K562 (cell line): ENCODE data around the gene APOBEC3A. TPM values are rescaled to one million over a fixed set of nuclear protein-coding genes. Genes with fewer than 3 reads are reported as not detected.

Experiments used
- DPF2 ChIP-seq: fragments of 450-650 bp; IDR thresholded peaks from 2 replicates; pipeline ENCODE4 v1.6.1; 2016
- EP300 ChIP-seq: IDR thresholded peaks from 2 replicates; pipeline ENCODE4 v1.6.1; 2012; ENCODE audit warnings: low read length, improper control_type of control experiment
- HDAC1 ChIP-seq, 2 experiments: fragments of 450-650 bp; IDR thresholded peaks; 2 replicates each; pipeline ENCODE4 v1.6.1; 2016 to 2017; ENCODE audit warnings: inconsistent platforms in 1 of 2, mild to moderate bottlenecking in 1 of 2, moderate library complexity in 1 of 2
- HNRNPK ChIP-seq: fragments of 200-400 bp; formaldehyde crosslinking; IDR thresholded peaks from one replicate; pipeline ENCODE4 v1.6.1; 2018; ENCODE audit warnings: mild to moderate bottlenecking, low read depth, low read length; ENCODE audit not compliant: poor library complexity, severe bottlenecking
- HNRNPL ChIP-seq: fragments of 200-400 bp; formaldehyde crosslinking; IDR thresholded peaks from 2 replicates; pipeline ENCODE4 v1.6.1; 2017; ENCODE audit warnings: low read depth, mild to moderate bottlenecking, low read length
- LEF1 ChIP-seq: fragments of 450-650 bp; IDR thresholded peaks from 2 replicates; pipeline ENCODE4 v1.6.1; 2016; ENCODE audit warnings: mild to moderate bottlenecking
- MCM3 ChIP-seq: fragments of 450-650 bp; IDR thresholded peaks from 2 replicates; pipeline ENCODE4 v1.6.1; 2016
- NFE2 ChIP-seq: IDR thresholded peaks from 2 replicates; pipeline ENCODE4 v1.6.1; 2014; ENCODE audit warnings: antibody characterized with exemption, low read depth
- POLR2AphosphoS2 ChIP-seq: IDR thresholded peaks from 2 replicates; pipeline ENCODE4 v1.6.1; 2012; ENCODE audit warnings: low read length, improper control_type of control experiment
- POLR2G ChIP-seq: fragments of 200-400 bp; formaldehyde crosslinking; IDR thresholded peaks from 2 replicates; pipeline ENCODE4 v1.6.1; 2017; ENCODE audit warnings: low read depth, mild to moderate bottlenecking, antibody characterized with exemption, low read length, moderate library complexity
- SNRNP70 ChIP-seq: fragments of 200-400 bp; formaldehyde crosslinking; optimal IDR thresholded peaks from 2 replicates; pipeline ENCODE3; 2017; ENCODE audit warnings: low read depth, low read length
- STAT5A ChIP-seq: IDR thresholded peaks from 2 replicates; pipeline ENCODE4 v1.6.1; 2012; ENCODE audit warnings: low read length, inconsistent platforms, borderline replicate concordance
- ZFP30 ChIP-seq: fragments of 250-450 bp; sonication (Bioruptor Pico); IDR thresholded peaks from 2 replicates; pipeline ENCODE4 v1.8.0; 2022; ENCODE audit warnings: moderate library complexity, mild to moderate bottlenecking, inconsistent platforms, borderline replicate concordance
- ZNF23 ChIP-seq: fragments of 250-450 bp; sonication (Bioruptor Pico); IDR thresholded peaks from 2 replicates; pipeline ENCODE4 v1.4.0; 2020; ENCODE audit warnings: mild to moderate bottlenecking
- ZNF384 ChIP-seq: IDR thresholded peaks from 2 replicates; pipeline ENCODE4 v1.6.1; 2012; ENCODE audit warnings: low read depth, low read length, improper control_type of control experiment
- ZNF699 ChIP-seq: fragments of 250-450 bp; sonication (Bioruptor Pico); IDR thresholded peaks from 2 replicates; pipeline ENCODE4 v1.8.0; 2021; ENCODE audit warnings: mild to moderate bottlenecking, moderate library complexity; ENCODE audit not compliant: insufficient replicate concordance
- ZSCAN32 ChIP-seq: fragments of 450-650 bp; formaldehyde crosslinking; IDR thresholded peaks from 2 replicates; pipeline ENCODE4 v1.4.0; 2020; ENCODE audit warnings: mild to moderate bottlenecking, moderate library complexity
- polyA plus RNA-seq, 8 experiments: library from polyadenylated mRNA; depleted of rRNA in 4 of 8; stranded (reverse) in 5 of 8; unstranded in 3 of 8; fragments of >200 nt; fragmentation: Nextera tagmentation in 2 of 8; fragmentation: Illumina TruSeq in 1 of 8; extraction: Ambion mirVana in 2 of 8; extraction: Trizol in 1 of 8; gene quantifications; 2 replicates each; pipeline versions ENCODE4 v1.2.1 to v1.2.3, GENCODE V29; 2011 to 2014; ENCODE audit warnings: inconsistent platforms in 1 of 8, missing spikeins in 1 of 8
- total RNA-seq, 7 experiments: library from RNA; depleted of rRNA in 6 of 7; stranded (reverse); fragments of >200 nt in 6 of 7; fragmentation: Illumina TruSeq in 2 of 7; extraction: Trizol in 2 of 7; gene quantifications; 2 replicates each; pipeline versions ENCODE4 v1.2.1 to v1.2.3, GENCODE V29; 2011 to 2021; ENCODE audit warnings: low replicate concordance in 1 of 7
- TF ChIP-seq, protein P1 (sequence below), 2 experiments: fragments of 450-650 bp in 1 of 2; IDR thresholded peaks; 2 replicates each; pipeline ENCODE4 v1.6.1; 2011 to 2017; ENCODE audit warnings: low read depth in 2 of 2, antibody characterized with exemption in 1 of 2, borderline replicate concordance in 1 of 2, low read length in 1 of 2, mild to moderate bottlenecking in 1 of 2, mixed read lengths in 1 of 2; ENCODE audit not compliant: control insufficient read depth in 1 of 2
- TF ChIP-seq, protein P2 (sequence below): fragments of 250-450 bp; sonication (Bioruptor Pico); IDR thresholded peaks from 2 replicates; pipeline ENCODE4 v1.9.0; 2021; ENCODE audit warnings: mild to moderate bottlenecking, inconsistent platforms
- TF ChIP-seq, protein P3 (sequence below): sonication (generic); formaldehyde crosslinking; IDR thresholded peaks from 2 replicates; pipeline ENCODE4 v1.8.0; 2023; ENCODE audit warnings: mild to moderate bottlenecking, missing genetic modification reagents
- TF ChIP-seq, protein P4 (sequence below): fragments of 250-450 bp; sonication (Bioruptor Pico); IDR thresholded peaks from 2 replicates; pipeline ENCODE4 v1.6.1; 2021; ENCODE audit warnings: mild to moderate bottlenecking

The APOBEC3A gene
- total and polyA plus RNA-seq, 9 of the 15 experiments (the other 6 are each of a cell fraction or from before 2014, with no cell fraction given) = 0.04 TPM; not detected in 8

DNA sequence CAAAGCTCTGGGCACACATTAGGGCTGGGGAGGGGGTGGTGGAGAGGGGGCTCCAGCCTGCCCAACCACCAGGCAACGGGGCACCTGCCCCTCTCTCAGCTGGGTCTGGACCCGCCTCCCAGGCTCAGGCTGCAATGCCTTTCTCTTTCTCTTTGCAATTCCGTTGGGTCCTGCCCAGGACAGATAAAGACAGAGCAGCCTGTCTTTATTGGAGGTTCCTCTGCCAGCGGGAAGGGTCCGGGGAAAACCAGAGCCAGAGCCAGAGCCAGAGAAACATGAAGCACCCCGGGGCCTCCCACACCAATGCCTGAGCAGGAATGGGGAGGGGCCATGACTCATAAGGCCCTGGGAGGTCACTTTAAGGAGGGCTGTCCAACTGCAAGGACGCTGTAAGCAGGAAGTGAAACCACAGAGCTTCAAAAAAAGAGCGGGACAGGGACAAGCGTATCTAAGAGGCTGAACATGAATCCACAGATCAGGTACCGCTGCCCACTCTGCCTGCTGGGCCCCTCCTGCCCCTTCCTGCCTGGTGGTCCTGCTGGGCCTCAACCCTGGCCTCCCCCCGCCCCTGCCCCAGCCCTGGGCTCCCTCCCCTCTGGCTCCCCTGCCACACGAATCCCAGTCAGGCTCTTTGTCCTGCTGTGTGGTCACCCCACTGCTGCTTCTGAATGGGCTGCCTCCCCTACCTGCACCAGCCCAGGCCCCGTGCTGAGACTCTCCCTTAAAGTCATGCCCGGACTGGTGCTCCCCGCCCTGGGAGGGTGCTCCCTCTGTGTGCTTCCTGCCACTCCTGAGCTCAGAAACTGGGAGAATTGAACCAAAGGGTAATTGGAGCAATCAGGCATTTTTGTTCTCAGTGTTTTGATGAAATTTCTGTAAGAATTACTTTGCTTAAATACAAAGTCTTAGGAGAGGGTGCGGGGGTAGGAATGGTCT lies 24.9 kb downstream of the APOBEC3A start, which contains the start of gene APOBEC3B (continued):
- TF ChIP-seq, protein P1, sequence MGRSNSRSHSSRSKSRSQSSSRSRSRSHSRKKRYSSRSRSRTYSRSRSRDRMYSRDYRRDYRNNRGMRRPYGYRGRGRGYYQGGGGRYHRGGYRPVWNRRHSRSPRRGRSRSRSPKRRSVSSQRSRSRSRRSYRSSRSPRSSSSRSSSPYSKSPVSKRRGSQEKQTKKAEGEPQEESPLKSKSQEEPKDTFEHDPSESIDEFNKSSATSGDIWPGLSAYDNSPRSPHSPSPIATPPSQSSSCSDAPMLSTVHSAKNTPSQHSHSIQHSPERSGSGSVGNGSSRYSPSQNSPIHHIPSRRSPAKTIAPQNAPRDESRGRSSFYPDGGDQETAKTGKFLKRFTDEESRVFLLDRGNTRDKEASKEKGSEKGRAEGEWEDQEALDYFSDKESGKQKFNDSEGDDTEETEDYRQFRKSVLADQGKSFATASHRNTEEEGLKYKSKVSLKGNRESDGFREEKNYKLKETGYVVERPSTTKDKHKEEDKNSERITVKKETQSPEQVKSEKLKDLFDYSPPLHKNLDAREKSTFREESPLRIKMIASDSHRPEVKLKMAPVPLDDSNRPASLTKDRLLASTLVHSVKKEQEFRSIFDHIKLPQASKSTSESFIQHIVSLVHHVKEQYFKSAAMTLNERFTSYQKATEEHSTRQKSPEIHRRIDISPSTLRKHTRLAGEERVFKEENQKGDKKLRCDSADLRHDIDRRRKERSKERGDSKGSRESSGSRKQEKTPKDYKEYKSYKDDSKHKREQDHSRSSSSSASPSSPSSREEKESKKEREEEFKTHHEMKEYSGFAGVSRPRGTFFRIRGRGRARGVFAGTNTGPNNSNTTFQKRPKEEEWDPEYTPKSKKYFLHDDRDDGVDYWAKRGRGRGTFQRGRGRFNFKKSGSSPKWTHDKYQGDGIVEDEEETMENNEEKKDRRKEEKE (IDR thresholded peaks at IDR 0.05; ENCODE audit: borderline replicate concordance in 1 of 2, control insufficient read depth in 1 of 2, low read depth in 2 of 2, low read length in 1 of 2) = no peak
- TF ChIP-seq, protein P2, sequence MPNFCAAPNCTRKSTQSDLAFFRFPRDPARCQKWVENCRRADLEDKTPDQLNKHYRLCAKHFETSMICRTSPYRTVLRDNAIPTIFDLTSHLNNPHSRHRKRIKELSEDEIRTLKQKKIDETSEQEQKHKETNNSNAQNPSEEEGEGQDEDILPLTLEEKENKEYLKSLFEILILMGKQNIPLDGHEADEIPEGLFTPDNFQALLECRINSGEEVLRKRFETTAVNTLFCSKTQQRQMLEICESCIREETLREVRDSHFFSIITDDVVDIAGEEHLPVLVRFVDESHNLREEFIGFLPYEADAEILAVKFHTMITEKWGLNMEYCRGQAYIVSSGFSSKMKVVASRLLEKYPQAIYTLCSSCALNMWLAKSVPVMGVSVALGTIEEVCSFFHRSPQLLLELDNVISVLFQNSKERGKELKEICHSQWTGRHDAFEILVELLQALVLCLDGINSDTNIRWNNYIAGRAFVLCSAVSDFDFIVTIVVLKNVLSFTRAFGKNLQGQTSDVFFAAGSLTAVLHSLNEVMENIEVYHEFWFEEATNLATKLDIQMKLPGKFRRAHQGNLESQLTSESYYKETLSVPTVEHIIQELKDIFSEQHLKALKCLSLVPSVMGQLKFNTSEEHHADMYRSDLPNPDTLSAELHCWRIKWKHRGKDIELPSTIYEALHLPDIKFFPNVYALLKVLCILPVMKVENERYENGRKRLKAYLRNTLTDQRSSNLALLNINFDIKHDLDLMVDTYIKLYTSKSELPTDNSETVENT = no peak
- TF ChIP-seq, protein P3, sequence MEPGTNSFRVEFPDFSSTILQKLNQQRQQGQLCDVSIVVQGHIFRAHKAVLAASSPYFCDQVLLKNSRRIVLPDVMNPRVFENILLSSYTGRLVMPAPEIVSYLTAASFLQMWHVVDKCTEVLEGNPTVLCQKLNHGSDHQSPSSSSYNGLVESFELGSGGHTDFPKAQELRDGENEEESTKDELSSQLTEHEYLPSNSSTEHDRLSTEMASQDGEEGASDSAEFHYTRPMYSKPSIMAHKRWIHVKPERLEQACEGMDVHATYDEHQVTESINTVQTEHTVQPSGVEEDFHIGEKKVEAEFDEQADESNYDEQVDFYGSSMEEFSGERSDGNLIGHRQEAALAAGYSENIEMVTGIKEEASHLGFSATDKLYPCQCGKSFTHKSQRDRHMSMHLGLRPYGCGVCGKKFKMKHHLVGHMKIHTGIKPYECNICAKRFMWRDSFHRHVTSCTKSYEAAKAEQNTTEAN (CRISPR knock-in tag) = no peak
- no peak for TF ChIP-seq SNRNP70
- no peak for TF ChIP-seq NFE2
- TF ChIP-seq ZSCAN32 (CRISPR knock-in tag) = no peak
- no peak for TF ChIP-seq ZFP30 (CRISPR knock-in tag)
- TF ChIP-seq, protein P4, sequence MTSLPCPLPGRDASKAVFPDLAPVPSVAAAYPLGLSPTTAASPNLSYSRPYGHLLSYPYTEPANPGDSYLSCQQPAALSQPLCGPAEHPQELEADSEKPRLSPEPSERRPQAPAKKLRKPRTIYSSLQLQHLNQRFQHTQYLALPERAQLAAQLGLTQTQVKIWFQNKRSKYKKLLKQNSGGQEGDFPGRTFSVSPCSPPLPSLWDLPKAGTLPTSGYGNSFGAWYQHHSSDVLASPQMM (CRISPR knock-in tag) = no peak
- TF ChIP-seq HNRNPL = no peak
- TF ChIP-seq HNRNPK = no peak
- TF ChIP-seq EP300 = peak; percentile 36
- TF ChIP-seq MCM3 = no peak
- TF ChIP-seq POLR2G = peak; percentile 44; the same call in 1 of the 2 replicates
- no peak for TF ChIP-seq STAT5A
- peak; percentile 59 for TF ChIP-seq ZNF384
- TF ChIP-seq LEF1 = no peak
- TF ChIP-seq POLR2AphosphoS2 = no peak
- peak; percentile 58 for TF ChIP-seq DPF2
- TF ChIP-seq HDAC1 (IDR thresholded peaks at IDR 0.05) = peak in 1 of 2 experiments; percentile 40; a peak in 1 of 4 replicates
- TF ChIP-seq ZNF23 = no peak
- no peak for TF ChIP-seq ZNF699 (CRISPR knock-in tag)
